IMR-90 (cell line): ENCODE results near the gene DNAJC17. TPM values are rescaled to one million over a fixed set of nuclear protein-coding genes. Genes with fewer than 3 reads are reported as not detected.

Experiments
- ATAC-seq: fragments of 200-7000 bp; cut with Tn5 transposase; 2 replicates; pipeline ENCODE4 v1.9.1; 2020; ENCODE audit warnings: low read depth, mild to moderate bottlenecking, moderate library complexity
- BruUV-seq: library from RNA; stranded (reverse); fragments of 400-500 nt; replicated peaks from 2 replicates; lab custom pipeline; 2021; lab: Mats Ljungman, UMichigan
- CTCF ChIA-PET: fragments of 300-600 bp; formaldehyde crosslinking; extraction: SDS; loops from one replicate; lab custom pipeline; 2021; ENCODE audit warnings: antibody characterized with exemption; lab: Yijun Ruan, JAX
- POLR2A ChIA-PET: fragments of 300-600 bp; sonication (Branson Sonifier 250); formaldehyde crosslinking; loops from one replicate; lab custom pipeline; 2022; ENCODE audit warnings: antibody characterized with exemption; ENCODE audit not compliant: unreplicated experiment; lab: Charles Lee
- DNase-seq: peaks from one replicate; pipeline ENCODE4 v3.0.0; 2013
- H2AFZ ChIP-seq: replicated peaks from 2 replicates; pipeline ENCODE3; 2013; ENCODE audit warnings: low read length, mild to moderate bottlenecking; ENCODE audit not compliant: poor library complexity
- H2AK5ac ChIP-seq: 2 replicates; pipeline ENCODE4 v1.6.1; 2013; ENCODE audit warnings: low read depth, low read length, inconsistent platforms
- H2AK9ac ChIP-seq: replicated peaks from 2 replicates; pipeline ENCODE3; 2013; ENCODE audit warnings: mild to moderate bottlenecking, low read depth, low read length, moderate library complexity; ENCODE audit not compliant: poor library complexity
- H2BK120ac ChIP-seq: 2 replicates; pipeline ENCODE4 v1.6.1; 2013; ENCODE audit warnings: low read depth, low read length, inconsistent platforms
- H2BK15ac ChIP-seq: 3 replicates; pipeline ENCODE4 v1.6.1; 2013; ENCODE audit warnings: low read depth, low read length, inconsistent platforms
- H2BK20ac ChIP-seq: 2 replicates; pipeline ENCODE4 v1.6.1; 2013; ENCODE audit warnings: low read depth, mild to moderate bottlenecking, inconsistent platforms, low read length, moderate library complexity
- H2BK5ac ChIP-seq: 2 replicates; pipeline ENCODE4 v1.6.1; 2013; ENCODE audit warnings: mild to moderate bottlenecking, low read depth, low read length, inconsistent platforms; ENCODE audit not compliant: poor library complexity, severe bottlenecking
- H3K14ac ChIP-seq: replicated peaks from 2 replicates; pipeline ENCODE4 v1.6.1; 2013; ENCODE audit warnings: low read depth, low read length, inconsistent platforms
- H3K18ac ChIP-seq: 2 replicates; pipeline ENCODE4 v1.6.1; 2013; ENCODE audit warnings: low read depth, low read length, control low read depth
- H3K23ac ChIP-seq: 2 replicates; pipeline ENCODE4 v1.6.1; 2013; ENCODE audit warnings: low read depth, low read length, inconsistent platforms
- H3K27ac ChIP-seq: 2 replicates; pipeline ENCODE4 v1.5.1; 2013; ENCODE audit warnings: mild to moderate bottlenecking, control low read depth, low read length; ENCODE audit not compliant: insufficient read depth
- H3K27me3 ChIP-seq: 2 replicates; pipeline ENCODE4 v1.6.1; 2013; ENCODE audit warnings: low read length; ENCODE audit not compliant: control insufficient read depth, insufficient read depth
- H3K36me3 ChIP-seq: 2 replicates; pipeline ENCODE4 v1.6.1; 2013; ENCODE audit warnings: low read length, mixed read lengths; ENCODE audit not compliant: control insufficient read depth, insufficient read depth
- H3K4ac ChIP-seq: 2 replicates; pipeline ENCODE4 v1.6.1; 2013; ENCODE audit warnings: low read depth, low read length, inconsistent platforms
- H3K4me1 ChIP-seq: 2 replicates; pipeline ENCODE4 v1.6.1; 2013; ENCODE audit warnings: low read length, mixed read lengths; ENCODE audit not compliant: control insufficient read depth, insufficient read depth
- H3K4me2 ChIP-seq: 2 replicates; pipeline ENCODE4 v1.6.1; 2013; ENCODE audit warnings: low read depth, mild to moderate bottlenecking, control low read depth, low read length, moderate library complexity
- H3K4me3 ChIP-seq: 2 replicates; pipeline ENCODE4 v1.5.1; 2013; ENCODE audit warnings: low read depth, mild to moderate bottlenecking, control low read depth, low read length, moderate library complexity; ENCODE audit not compliant: insufficient read depth
- H3K56ac ChIP-seq: 2 replicates; pipeline ENCODE4 v1.6.1; 2013; ENCODE audit warnings: low read length, inconsistent platforms; ENCODE audit not compliant: insufficient read depth; ENCODE audit errors: extremely low read depth
- H3K79me1 ChIP-seq, 2 experiments: 2 replicates each; pipeline ENCODE4 v1.6.1; 2013; ENCODE audit warnings: low read length in 2 of 2, inconsistent platforms in 1 of 2, low read depth in 1 of 2
- H3K9ac ChIP-seq: 2 replicates; pipeline ENCODE4 v1.6.1; 2013; ENCODE audit warnings: low read depth, low read length, control low read depth
- H3K9me1 ChIP-seq: 2 replicates; pipeline ENCODE4 v1.6.1; 2013; ENCODE audit warnings: low read length, inconsistent platforms; ENCODE audit not compliant: insufficient read depth
- H3K9me3 ChIP-seq: 2 replicates; pipeline ENCODE4 v1.6.1; 2013; ENCODE audit warnings: low read length; ENCODE audit not compliant: control insufficient read depth, insufficient read depth
- H4K20me1 ChIP-seq: 2 replicates; pipeline ENCODE4 v1.6.1; 2013; ENCODE audit warnings: low read length, inconsistent platforms; ENCODE audit not compliant: insufficient read depth
- H4K5ac ChIP-seq: 2 replicates; pipeline ENCODE4 v1.6.1; 2013; ENCODE audit warnings: mild to moderate bottlenecking, low read depth, low read length, control low read depth
- H4K8ac ChIP-seq, 2 experiments: 2 replicates each; pipeline ENCODE4 v1.6.1; 2013; ENCODE audit warnings: low read depth in 2 of 2, low read length in 2 of 2, control low read depth in 1 of 2, inconsistent platforms in 1 of 2
- H4K91ac ChIP-seq: 2 replicates; pipeline ENCODE4 v1.6.1; 2013; ENCODE audit warnings: low read depth, low read length, inconsistent platforms; ENCODE audit not compliant: insufficient read depth
- BHLHE40 ChIP-seq: fragments of 150-350 bp; IDR thresholded peaks from 2 replicates; pipeline ENCODE4 v1.6.1; 2016; ENCODE audit warnings: mild to moderate bottlenecking, low read depth, low read length
- CEBPB ChIP-seq: IDR thresholded peaks from 2 replicates; pipeline ENCODE4 v1.6.1; 2012; ENCODE audit warnings: low read depth, low read length, improper control_type of control experiment
- MAFK ChIP-seq: IDR thresholded peaks from 2 replicates; pipeline ENCODE4 v1.6.1; 2012; ENCODE audit warnings: low read depth, low read length, improper control_type of control experiment
- MXI1 ChIP-seq: IDR thresholded peaks from 2 replicates; pipeline ENCODE4 v1.6.1; 2012; ENCODE audit warnings: low read depth, mild to moderate bottlenecking, low read length, moderate library complexity, borderline replicate concordance
- POLR2A ChIP-seq: IDR thresholded peaks from 2 replicates; pipeline ENCODE4 v1.6.1; 2012; ENCODE audit warnings: mild to moderate bottlenecking, low read depth, low read length
- RFX5 ChIP-seq: IDR thresholded peaks from 2 replicates; pipeline ENCODE4 v1.8.0; 2012; ENCODE audit warnings: low read depth, mild to moderate bottlenecking, low read length, moderate library complexity
- WGBS, 2 experiments: methylation state at CpG; one replicate each; pipeline versions ENCODE4 v1.1.5 to v1.1.7; 2013; ENCODE audit warnings: missing lambda C conversion rate in 2 of 2; ENCODE audit not compliant: insufficient read length in 1 of 2; ENCODE audit errors: extremely low coverage in 2 of 2; 5-methylcytosine and 5-hydroxymethylcytosine counted together
- dilution Hi-C: fragments of 300-500 bp; cut with HindIII; formaldehyde crosslinking; loops from one replicate; pipeline ENCODE4 v1.14.3; 2018; ENCODE audit warnings: low sequenced_read_pairs; ENCODE audit not compliant: unreplicated experiment
- in situ Hi-C: fragments of 300-500 bp; cut with MboI; formaldehyde crosslinking; loops from 3 replicates; pipeline ENCODE4 v1.14.3; 2019; ENCODE audit warnings: low sequenced_read_pairs, inconsistent platforms, mixed read lengths
- intact Hi-C: fragments of 100-400 bp; cut with micrococcal nuclease; formaldehyde crosslinking; loops from 2 replicates; pipeline ENCODE4 v1.10.0; 2022
- polyA plus RNA-seq, 3 experiments: library from polyadenylated mRNA; depleted of rRNA; stranded (reverse); fragments of >200 nt; gene quantifications; 2 replicates each; pipeline ENCODE4 v1.2.3, GENCODE V29; 2012; ENCODE audit warnings: low replicate concordance in 1 of 3
- total RNA-seq: library from RNA; depleted of rRNA; stranded (reverse); fragments of >200 nt; gene quantifications from 2 replicates; pipeline ENCODE4 v1.2.3, GENCODE V29; 2012

Gene DNAJC17
- total and polyA plus RNA-seq, 2 of the 4 experiments (the other 2 are of a cell fraction): 58.6 to 107 TPM

- Histone ChIP-seq H3K4ac (no peak overlapping the region), H4K5ac (no peak overlapping the region), H4K91ac (no peak overlapping the region), H3K9me1 (no peaks in the 10 kb centered on the region), H3K56ac (no peak overlapping the region), H4K20me1 (peaks cover 5% of the 10 kb centered on the region; the same call in 1 of the 2 replicates), H2BK15ac (no peak overlapping the region), H3K18ac (no peak overlapping the region), H3K4me2 (no peak overlapping the region), H3K9ac (no peak overlapping the region), H3K27ac (no peak overlapping the region), H4K8ac (no peak overlapping the region), H2AK5ac (no peak overlapping the region), H2AFZ (no peak overlapping the region), H2BK5ac (no peak overlapping the region), H3K9me3 (no peaks in the 10 kb centered on the region), H2BK120ac (no peak overlapping the region), H3K23ac (no peak overlapping the region), H3K27me3 (no peaks in the 10 kb centered on the region), H2AK9ac (no peak overlapping the region), H3K4me3 (no peak overlapping the region), H3K4me1 (peaks cover 2% of the 10 kb centered on the region; the same call in 1 of the 2 replicates), H3K79me1 (peaks cover 4 to 23% of the 10 kb centered on the region in 2 experiments; a peak in 2 of 4 replicates), H3K14ac (no peak overlapping the region), H3K36me3 (peaks cover 26% of the 10 kb centered on the region), H2BK20ac (no peak overlapping the region)
- dilution Hi-C loops (no loop called here), intact Hi-C loops (no loop called here), in situ Hi-C loops (no loop called here)
- WGBS, 2 experiments: 49% methylated on average over 5 of the region's 5 CpGs; no CpG with 5 or more reads in 1 of the 2 experiments
- TF ChIP-seq CEBPB (no peak), RFX5 (no peak), POLR2A (no peak), BHLHE40 (no peak), MAFK (no peak), MXI1 (no peak)
- no peak for ATAC-seq
- BruUV-seq: no TSS peak
- ChIA-PET POLR2A (no interaction called here), CTCF (interaction anchor here (0.6 to 1.5 kb wide), 6 partner anchors 18 to 155 kb away, joined by 3 to 9 read pairs (median 3); partner anchors contain the start of gene VPS18)
- no peak for DNase-seq
Measured at GRCh38 chr15:40744815-40745152, 62.5 kb downstream of the DNAJC17 start.
